A673 (cell line): ENCODE measurements around the gene ASB5.

Experiments used
- EZH2 ChIP-seq: fragments of 200-600 bp; sonication (generic); IDR thresholded peaks from 2 replicates; pipeline ENCODE4 v1.6.1; 2017; ENCODE audit warnings: borderline replicate concordance, low read depth, mild to moderate bottlenecking, mixed read lengths, antibody characterized with exemption, low read length; ENCODE audit not compliant: poor library complexity, severe bottlenecking
- TF ChIP-seq, protein P1 (sequence below): fragments of 300-800, 200-600 bp; sonication (generic); conservative IDR thresholded peaks from 2 replicates; pipeline ENCODE4 v1.5.1; 2017; ENCODE audit warnings: low read depth, mild to moderate bottlenecking, antibody characterized with exemption, low read length, moderate library complexity, mixed read lengths

DNA sequence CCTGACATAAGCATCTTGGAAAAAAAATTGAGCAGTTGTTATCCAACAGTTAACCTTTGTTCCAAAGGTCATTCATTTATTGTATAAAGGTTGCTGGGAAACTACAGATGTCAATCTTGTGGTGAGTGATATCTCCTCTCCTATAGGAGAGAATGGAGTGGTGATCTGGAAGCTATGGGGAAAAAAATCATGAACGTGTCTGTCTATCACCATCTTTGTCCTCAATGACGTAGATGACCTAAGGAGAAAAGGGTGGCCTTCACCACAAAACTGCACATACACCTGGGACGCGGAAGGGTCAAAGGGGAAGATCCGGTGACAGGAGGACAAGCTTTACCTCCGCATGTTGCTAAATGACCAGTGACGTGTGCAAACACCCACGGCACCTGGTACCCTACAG lies 27.3 kb downstream of the ASB5 start:
- TF ChIP-seq, protein P1, sequence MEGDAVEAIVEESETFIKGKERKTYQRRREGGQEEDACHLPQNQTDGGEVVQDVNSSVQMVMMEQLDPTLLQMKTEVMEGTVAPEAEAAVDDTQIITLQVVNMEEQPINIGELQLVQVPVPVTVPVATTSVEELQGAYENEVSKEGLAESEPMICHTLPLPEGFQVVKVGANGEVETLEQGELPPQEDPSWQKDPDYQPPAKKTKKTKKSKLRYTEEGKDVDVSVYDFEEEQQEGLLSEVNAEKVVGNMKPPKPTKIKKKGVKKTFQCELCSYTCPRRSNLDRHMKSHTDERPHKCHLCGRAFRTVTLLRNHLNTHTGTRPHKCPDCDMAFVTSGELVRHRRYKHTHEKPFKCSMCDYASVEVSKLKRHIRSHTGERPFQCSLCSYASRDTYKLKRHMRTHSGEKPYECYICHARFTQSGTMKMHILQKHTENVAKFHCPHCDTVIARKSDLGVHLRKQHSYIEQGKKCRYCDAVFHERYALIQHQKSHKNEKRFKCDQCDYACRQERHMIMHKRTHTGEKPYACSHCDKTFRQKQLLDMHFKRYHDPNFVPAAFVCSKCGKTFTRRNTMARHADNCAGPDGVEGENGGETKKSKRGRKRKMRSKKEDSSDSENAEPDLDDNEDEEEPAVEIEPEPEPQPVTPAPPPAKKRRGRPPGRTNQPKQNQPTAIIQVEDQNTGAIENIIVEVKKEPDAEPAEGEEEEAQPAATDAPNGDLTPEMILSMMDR: no peak
- no peak for TF ChIP-seq EZH2
